Measurements from ENCODE around the gene PPAN. TPM values are rescaled to one million over a fixed set of nuclear protein-coding genes. Genes with fewer than 3 reads are reported as not detected.

Gene PPAN
- total and polyA plus RNA-seq, 2 experiments from 2014 or later, result 42.9 to 67.3 TPM

- no peak for TF ChIP-seq CTCF (IDR thresholded peaks at IDR 0.05; ENCODE audit: low read depth, low read length)
Measured at GRCh38 chr19:10110076-10110971, 4.2 kb downstream of the PPAN start.

GRCh38 chr19:10110972-10111317, 4.8 kb downstream of the PPAN start:
- H3K27me3 ChIP-seq, result no peaks in the 10 kb centered on the region
- H3K4me1 ChIP-seq (ENCODE audit: low read depth), result peaks cover 5% of the 10 kb centered on the region
- no peak overlapping the region for H3K27ac ChIP-seq
- no peak overlapping the region for H3K4me3 ChIP-seq
- TF ChIP-seq CTCF (IDR thresholded peaks at IDR 0.05; ENCODE audit: low read depth, low read length), result no peak
- no peaks in the 10 kb centered on the region for H3K9me3 ChIP-seq (ENCODE audit: low read depth)
- no peak for DNase-seq (ENCODE audit: low read depth in 1 of 2, low spot score in 1 of 2)
- peaks cover 42% of the 10 kb centered on the region for H3K36me3 ChIP-seq

More at GRCh38 chr19:10110076-10110971, 4.2 kb downstream of the PPAN start:
- no peak overlapping the region for H3K4me3 ChIP-seq
- H3K27me3 ChIP-seq, result no peaks in the 10 kb centered on the region
- no peak for DNase-seq (ENCODE audit: low read depth in 1 of 2, low spot score in 1 of 2)
- peaks cover 38% of the 10 kb centered on the region for H3K36me3 ChIP-seq
- H3K9me3 ChIP-seq (ENCODE audit: low read depth), result no peaks in the 10 kb centered on the region
- no peak overlapping the region for H3K27ac ChIP-seq
- peaks cover 5% of the 10 kb centered on the region for H3K4me1 ChIP-seq (ENCODE audit: low read depth)

GRCh38 chr19:10111405-10111811, 5.2 kb downstream of the PPAN start, which contains the start of gene P2RY11:
Gene P2RY11, plus strand, starts transcription at chr19:10111693. Its CDS starts 29 bp downstream, at chr19:10111722.
- TF ChIP-seq CTCF (IDR thresholded peaks at IDR 0.05; ENCODE audit: low read depth, low read length), result no peak
- H3K4me1 ChIP-seq (ENCODE audit: low read depth), result peaks cover 5% of the 10 kb centered on the region
- H3K4me3 ChIP-seq, result no peak within 1 kb of the TSS
- H3K27me3 ChIP-seq, result no peaks in the 10 kb centered on the region
- no peaks in the 10 kb centered on the region for H3K9me3 ChIP-seq (ENCODE audit: low read depth)
- H3K36me3 ChIP-seq, result peaks cover 46% of the 10 kb centered on the region
- DNase-seq (ENCODE audit: low read depth in 1 of 2, low spot score in 1 of 2), result no peak
- H3K27ac ChIP-seq, result no peak within 1 kb of the TSS

GRCh38 chr19:10112037-10112761, 6.0 kb downstream of the PPAN start:
- Histone ChIP-seq H3K27ac (no peak overlapping the region), H3K36me3 (peaks cover 53% of the 10 kb centered on the region), H3K4me3 (no peak overlapping the region), H3K4me1 (ENCODE audit: low read depth) (peaks cover 1% of the 10 kb centered on the region), H3K9me3 (ENCODE audit: low read depth) (no peaks in the 10 kb centered on the region), H3K27me3 (no peaks in the 10 kb centered on the region)
- DNase-seq (ENCODE audit: low read depth in 1 of 2, low spot score in 1 of 2), result peak in 1 of 2 donors; percentile 24
- TF ChIP-seq CTCF (IDR thresholded peaks at IDR 0.05; ENCODE audit: low read depth, low read length), result no peak

- no peaks in the 10 kb centered on the region for H3K27me3 ChIP-seq
- H3K9me3 ChIP-seq (ENCODE audit: low read depth), result no peaks in the 10 kb centered on the region
- H3K27ac ChIP-seq, result peak overlapping the region; percentile 51
- peaks cover 56% of the 10 kb centered on the region for H3K36me3 ChIP-seq
- peak; percentile 24 to 56 for DNase-seq (ENCODE audit: low read depth in 1 of 2, low spot score in 1 of 2)
- H3K4me3 ChIP-seq, result no peak overlapping the region
- TF ChIP-seq CTCF (IDR thresholded peaks at IDR 0.05; ENCODE audit: low read depth, low read length), result peak; percentile 74
- no peaks in the 10 kb centered on the region for H3K4me1 ChIP-seq (ENCODE audit: low read depth)
Measured at GRCh38 chr19:10112895-10113591, 6.9 kb downstream of the PPAN start.
